Activated CD4-positive, alpha-beta T cell treated with anti-CD3 and anti-CD28 coated beads, Interleukin-2, Interleukin-6, amounts not matched to agents 100 ng/mL and 50 ng/mL, durations not matched to agents 16 hours and 8 hours (primary cell): Measurements from ENCODE around the gene CUX1.
"Not testable (repeated sequence)": the region's sequence is repeated elsewhere in the genome, so short reads cannot be mapped to it uniquely, and the experiment has no call there.

ENCODE experiments used
- DNase-seq: peaks from one replicate; pipeline ENCODE4 v3.0.0-alpha.2; 2020

Gene CUX1

GRCh38 chr7:102328863-102329262, 511.4 kb downstream of the CUX1 start:
- DNase-seq: not testable (repeated sequence)

GRCh38 chr7:102329366-102329765, 511.9 kb downstream of the CUX1 start:
- DNase-seq: not testable (repeated sequence)

GRCh38 chr7:102330666-102331460, 513.4 kb downstream of the CUX1 start:
- not testable (repeated sequence) for DNase-seq
